SU-DHL-6 (cell line): ENCODE results near the gene INPP5B.
A peak's percentile ranks its signal among the peaks of the same experiment; 100 is the strongest.
"Not testable (repeated sequence)": the region's sequence is repeated elsewhere in the genome, so short reads cannot be mapped to it uniquely, and the experiment has no call there.

Experiments
- H2AFZ ChIP-seq: fragments of 200-600 bp; sonication (generic); 2 replicates; pipeline ENCODE4 v1.6.1; 2014; ENCODE audit warnings: low read depth, mild to moderate bottlenecking, moderate library complexity, mixed read lengths, antibody characterized with exemption, low read length; ENCODE audit not compliant: severe bottlenecking
- H3F3A ChIP-seq: fragments of 200-600 bp; shearing (Covaris generic); 2 replicates; pipeline ENCODE4 v1.6.0; 2016; ENCODE audit warnings: antibody characterized with exemption, mild to moderate bottlenecking; ENCODE audit not compliant: insufficient read depth
- H3K27ac ChIP-seq: fragments of 200-600 bp; sonication (generic); 2 replicates; pipeline ENCODE4 v1.5.1; 2016; ENCODE audit warnings: low read depth, mild to moderate bottlenecking, low read length, moderate library complexity, mixed read lengths
- H3K27me3 ChIP-seq: fragments of 200-600 bp; sonication (generic), shearing (Covaris generic); 2 replicates; pipeline ENCODE4 v1.6.0; 2014; ENCODE audit warnings: mild to moderate bottlenecking, low read length
- H3K36me3 ChIP-seq: fragments of 200-600 bp; sonication (generic); 2 replicates; pipeline ENCODE4 v1.6.1; 2014; ENCODE audit warnings: mild to moderate bottlenecking, low read length, mixed read lengths
- H3K4me2 ChIP-seq: fragments of 300-600, 200-600 bp; shearing (Covaris generic), sonication (generic); 2 replicates; pipeline ENCODE4 v1.6.0; 2014; ENCODE audit warnings: low read length, low read depth, mild to moderate bottlenecking; ENCODE audit not compliant: poor library complexity, severe bottlenecking
- H3K4me3 ChIP-seq: fragments of 200-600 bp; sonication (generic); 2 replicates; pipeline ENCODE4 v1.5.1; 2014; ENCODE audit warnings: antibody characterized with exemption, low read length, mild to moderate bottlenecking, mixed read lengths; ENCODE audit not compliant: insufficient read depth, poor library complexity, severe bottlenecking
- H3K79me2 ChIP-seq: fragments of 200-600 bp; sonication (generic); 2 replicates; pipeline ENCODE4 v1.6.1; 2014; ENCODE audit warnings: mild to moderate bottlenecking, low read length, moderate library complexity; ENCODE audit not compliant: insufficient read depth
- H3K9ac ChIP-seq: fragments of 200-600 bp; sonication (generic); 2 replicates; pipeline ENCODE4 v1.7.0; 2014; ENCODE audit warnings: mild to moderate bottlenecking, low read length
- H3K9me2 ChIP-seq: fragments of 200-600 bp; sonication (generic); replicated peaks from 2 replicates; pipeline ENCODE4 v1.6.1; 2014; ENCODE audit warnings: low read length; ENCODE audit not compliant: insufficient read depth
- H3K9me3 ChIP-seq: fragments of 200-600 bp; sonication (generic); 2 replicates; pipeline ENCODE4 v1.6.1; 2014; ENCODE audit warnings: low read length, mixed read lengths; ENCODE audit not compliant: insufficient read depth
- H4K20me1 ChIP-seq: fragments of 200-600 bp; sonication (generic); 2 replicates; pipeline ENCODE4 v1.6.1; 2014; ENCODE audit warnings: low read depth, mild to moderate bottlenecking, antibody characterized with exemption, low read length, moderate library complexity, mixed read lengths
- CTCF ChIP-seq: fragments of 200-600 bp; sonication (generic); IDR thresholded peaks from one replicate; pipeline ENCODE4 v1.5.1; 2017; ENCODE audit warnings: antibody characterized with exemption, mild to moderate bottlenecking, low read length, moderate library complexity; ENCODE audit not compliant: insufficient read depth, poor library complexity, severe bottlenecking
- EZH2phosphoT487 ChIP-seq: fragments of 200-600 bp; sonication (generic), shearing (Covaris generic); conservative IDR thresholded peaks from 2 replicates; pipeline ENCODE4 v1.6.1; 2018; ENCODE audit warnings: mild to moderate bottlenecking, antibody characterized with exemption, low read length, moderate library complexity, mixed read lengths

The INPP5B gene

GRCh38 chr1:37940299-37940947, 6.4 kb downstream of the INPP5B start:
- Histone ChIP-seq H2AFZ (no peak overlapping the region), H3K4me2 (no peak overlapping the region), H3F3A (no peaks in the 10 kb centered on the region), H3K9me3 (no peaks in the 10 kb centered on the region), H3K9me2 (no peaks in the 10 kb centered on the region), H3K79me2 (no peaks in the 10 kb centered on the region), H3K27me3 (no peaks in the 10 kb centered on the region), H3K4me3 (no peak overlapping the region), H3K9ac (no peak overlapping the region), H3K27ac (no peak overlapping the region), H4K20me1 (no peaks in the 10 kb centered on the region), H3K36me3 (no peaks in the 10 kb centered on the region)
- no peak for TF ChIP-seq CTCF
- no peak for TF ChIP-seq EZH2phosphoT487

GRCh38 chr1:37936760-37937159, 10.1 kb downstream of the INPP5B start:
- H2AFZ ChIP-seq, H3K36me3 ChIP-seq, H3K27ac ChIP-seq, H3K9ac ChIP-seq, H3K79me2 ChIP-seq, H3K4me2 ChIP-seq, H3K9me2 ChIP-seq, H3F3A ChIP-seq, H3K4me3 ChIP-seq, H3K27me3 ChIP-seq, H3K9me3 ChIP-seq, H4K20me1 ChIP-seq: not testable (repeated sequence)

- Histone ChIP-seq H2AFZ (no peak overlapping the region), H3K9me2 (no peaks in the 10 kb centered on the region), H4K20me1 (no peaks in the 10 kb centered on the region), H3K27me3 (no peaks in the 10 kb centered on the region), H3K9ac (0 out of 2 replicates have a peak overlapping the region, but pooled peaks have one; percentile 82), H3K36me3 (no peaks in the 10 kb centered on the region), H3K4me3 (no peak overlapping the region), H3F3A (0 out of 2 replicates have a peak, but pooled peaks cover 5% of the 10 kb centered on the region), H3K79me2 (peaks cover 38% of the 10 kb centered on the region), H3K27ac (no peak overlapping the region), H3K9me3 (no peaks in the 10 kb centered on the region), H3K4me2 (peak overlapping the region; percentile 98)
- TF ChIP-seq CTCF: no peak
- TF ChIP-seq EZH2phosphoT487: no peak
These were observed 14.1 kb downstream of the INPP5B start for GRCh38 chr1:37932759-37933158.

- no peaks in the 10 kb centered on the region for H4K20me1 ChIP-seq
These were observed 15.3 kb downstream of the INPP5B start for GRCh38 chr1:37931361-37932158.

More at GRCh38 chr1:37931361-37932158, 15.3 kb downstream of the INPP5B start:
- Histone ChIP-seq H3K36me3 (no peaks in the 10 kb centered on the region), H3K4me3 (peak overlapping the region; percentile 68), H3K9me2 (no peaks in the 10 kb centered on the region), H3F3A (peaks cover 16% of the 10 kb centered on the region), H2AFZ (peak overlapping the region; percentile 61), H3K4me2 (peak overlapping the region; percentile 98), H3K27me3 (no peaks in the 10 kb centered on the region), H3K79me2 (peaks cover 49% of the 10 kb centered on the region), H3K27ac (peak overlapping the region; percentile 72), H3K9me3 (no peaks in the 10 kb centered on the region), H3K9ac (peak overlapping the region; percentile 82)
- TF ChIP-seq CTCF: no peak
- no peak for TF ChIP-seq EZH2phosphoT487
